KBM-7 (cell line): ENCODE results near the gene HEPHL1.
"Not testable (repeated sequence)": the region's sequence is repeated elsewhere in the genome, so short reads cannot be mapped to it uniquely, and the experiment has no call there.

Source experiments
- DNase-seq: peaks from one replicate; pipeline ENCODE4 v3.0.0-alpha.2; 2015
- in situ Hi-C: fragments of 300-500 bp; cut with MboI; formaldehyde crosslinking; loops from 2 replicates; pipeline ENCODE4 v1.14.3; 2020; ENCODE audit warnings: low sequenced_read_pairs, low pct_unique_long_range_greater_than_20kb, mixed read lengths

Gene HEPHL1

DNA sequence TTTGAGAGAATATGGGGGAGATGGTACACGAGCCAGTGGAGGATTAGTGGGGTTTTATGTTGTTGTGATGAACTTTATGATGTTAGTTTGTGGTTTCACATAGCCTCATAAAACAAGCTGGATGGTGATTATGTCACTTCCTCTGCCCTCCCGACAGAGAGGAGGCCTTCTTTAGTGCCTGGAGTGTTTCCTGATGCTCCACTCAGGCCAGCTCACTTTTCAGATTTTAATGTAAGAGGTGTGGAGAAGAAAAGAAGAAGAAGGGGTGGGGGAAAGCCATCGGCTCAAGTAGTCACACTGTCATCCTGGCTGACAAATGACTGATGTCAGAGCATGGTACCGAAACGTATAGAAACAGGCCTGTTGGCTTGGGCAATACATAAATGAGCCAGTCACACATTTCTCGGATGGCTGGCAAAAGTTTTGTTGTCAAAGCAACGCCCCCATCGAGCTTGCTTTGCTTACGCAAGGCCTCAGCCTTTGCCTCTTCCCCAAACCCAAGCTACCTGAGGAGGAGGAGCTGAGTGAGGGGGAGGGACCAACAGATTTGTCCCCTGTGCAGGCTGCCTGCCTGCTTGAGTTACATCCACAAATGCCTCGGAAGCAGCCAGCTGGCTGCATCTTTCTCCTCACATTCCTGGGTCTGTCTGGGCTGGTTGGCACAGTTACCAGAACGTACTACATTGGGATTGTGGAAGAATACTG is at the start of gene HEPHL1:
Gene HEPHL1 (plus strand): TSS at position 578 of the 705 bp plus-strand sequence. CDS start 15 bp downstream, at position 593.
- in situ Hi-C loops, result no loop called here
- peak; percentile 5 for DNase-seq

GRCh38 chr11:93972790-93973189 is 48.4 kb upstream of the HEPHL1 start:
- DNase-seq, result no peak
- in situ Hi-C loops, result no loop called here

GRCh38 chr11:93973322-93974051 is 47.7 kb upstream of the HEPHL1 start:
- DNase-seq, in situ Hi-C loops: not testable (repeated sequence)

- in situ Hi-C loops, result no loop called here
- DNase-seq, result no peak
These were observed 46.4 kb upstream of the HEPHL1 start for GRCh38 chr11:93974759-93975158.

GRCh38 chr11:93976577-93977254 is 44.4 kb upstream of the HEPHL1 start:
- DNase-seq, in situ Hi-C loops: not testable (repeated sequence)

DNA sequence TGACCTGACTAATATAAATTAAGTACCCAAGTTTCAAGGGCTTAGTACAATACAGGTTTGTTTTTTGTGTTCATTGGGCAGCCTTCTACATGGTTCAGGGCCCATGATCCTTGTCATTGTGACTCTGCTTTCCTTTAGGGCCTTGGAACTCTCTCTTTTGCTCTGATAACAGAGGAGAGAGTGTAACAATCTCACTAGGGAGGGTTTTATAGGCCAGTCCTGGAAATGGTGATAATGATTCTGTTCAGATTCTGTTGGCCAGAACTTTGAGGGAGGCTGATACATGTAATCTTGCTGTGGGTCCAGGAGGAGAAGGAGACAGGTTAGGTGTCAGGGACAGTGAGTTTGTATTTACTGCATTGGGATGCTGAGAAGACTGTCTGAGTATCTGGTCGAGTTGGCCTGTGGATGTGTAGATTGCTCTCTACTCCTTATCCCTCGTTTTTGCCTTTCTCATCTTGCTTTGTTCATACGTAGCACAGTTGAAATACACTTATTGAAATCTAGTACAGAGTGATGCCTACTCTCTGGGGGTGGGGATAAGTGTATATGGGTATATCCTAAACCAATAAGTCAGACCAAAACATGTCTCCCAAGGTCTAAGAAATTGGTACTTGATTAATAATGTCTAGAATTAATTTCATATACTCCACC is 37.5 kb upstream of the HEPHL1 start:
- in situ Hi-C loops, result no loop called here

GRCh38 chr11:93984196-93984567 is 37.0 kb upstream of the HEPHL1 start:
- DNase-seq, result no peak
- in situ Hi-C loops, result no loop called here

More for the DNA sequence above, 37.5 kb upstream of the HEPHL1 start:
- no peak for DNase-seq

DNA sequence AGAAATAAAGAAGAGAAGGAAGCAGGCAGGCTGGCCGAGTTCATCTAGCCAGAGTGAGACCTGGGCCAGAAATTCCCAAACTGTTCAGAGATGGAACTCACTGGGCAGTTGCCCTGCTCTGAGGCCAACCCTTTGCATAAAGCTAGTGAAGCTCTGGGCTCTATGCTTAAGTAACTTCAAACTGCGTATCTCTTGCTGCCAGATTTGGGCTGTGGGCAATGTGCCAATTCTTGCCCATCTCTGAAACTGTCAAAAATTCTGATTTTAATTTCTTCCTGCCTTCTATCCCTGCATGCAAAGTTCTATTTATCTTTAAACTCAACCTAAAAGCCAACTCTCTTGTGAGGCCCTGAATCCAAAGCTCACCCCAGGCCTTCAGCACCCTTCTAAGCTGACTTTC is 36.2 kb upstream of the HEPHL1 start:
- no peak for DNase-seq
- in situ Hi-C loops, result no loop called here

DNA sequence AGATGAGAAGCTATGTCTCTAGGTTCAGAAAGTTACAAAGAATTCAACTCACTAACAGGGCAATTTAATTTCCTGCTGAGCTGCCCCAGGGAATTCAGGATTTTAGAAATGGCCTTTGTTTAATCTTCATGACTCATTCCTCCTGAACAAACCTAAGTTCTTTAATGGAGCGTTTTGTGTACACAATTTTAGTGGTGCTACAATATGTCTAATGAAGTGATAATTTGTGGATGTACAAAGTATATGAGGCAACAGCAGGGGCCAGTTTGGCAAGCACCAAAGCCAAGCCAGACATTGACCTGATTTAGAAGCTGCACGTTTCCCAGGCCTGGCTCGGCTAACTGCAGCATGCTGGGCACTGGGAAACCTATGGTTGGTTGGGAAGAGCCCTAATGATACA is 34.4 kb upstream of the HEPHL1 start:
- DNase-seq, result no peak
- in situ Hi-C loops, result no loop called here

DNA sequence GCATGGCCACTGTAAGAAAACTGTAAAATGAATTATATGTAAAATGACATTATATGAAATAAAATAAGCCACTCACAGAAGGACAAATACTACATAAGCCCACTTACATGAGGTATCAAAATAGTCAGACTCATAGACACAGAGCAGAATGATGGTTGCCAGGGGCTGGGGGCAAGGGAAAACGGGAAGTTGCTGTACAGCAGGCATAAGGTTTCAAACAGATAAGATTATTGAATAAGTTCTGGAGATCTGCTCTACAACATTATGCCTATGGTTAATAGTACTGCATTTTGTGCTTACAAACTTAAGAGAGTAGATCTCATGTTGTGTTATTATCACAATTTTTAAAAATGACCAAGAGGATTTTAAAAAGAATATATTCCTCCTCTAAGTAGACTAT is 32.7 kb upstream of the HEPHL1 start:
- no peak for DNase-seq
- in situ Hi-C loops, result no loop called here

DNA sequence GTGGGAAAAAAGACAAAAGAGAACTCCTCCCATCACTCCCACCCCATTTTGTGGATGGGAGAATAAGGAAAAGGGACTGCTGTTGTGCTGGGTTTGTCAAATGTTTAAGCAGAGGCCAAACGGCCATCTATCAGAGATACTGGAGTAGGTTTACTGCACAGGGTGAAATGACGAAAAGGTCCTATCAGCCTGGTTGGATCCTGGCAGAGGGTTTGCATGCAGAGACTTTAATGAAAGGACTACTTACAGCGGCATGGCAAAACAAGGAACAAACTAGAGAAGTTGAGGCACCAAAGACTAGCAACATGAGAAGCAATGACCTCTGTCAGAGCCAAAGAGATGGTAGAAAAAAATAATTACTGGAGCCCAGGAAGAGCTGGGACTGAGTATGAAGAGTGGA is 32.2 kb upstream of the HEPHL1 start:
- in situ Hi-C loops, result no loop called here
- no peak for DNase-seq

GRCh38 chr11:93993747-93994146 is 27.4 kb upstream of the HEPHL1 start:
- no peak for DNase-seq
- in situ Hi-C loops, result no loop called here

DNA sequence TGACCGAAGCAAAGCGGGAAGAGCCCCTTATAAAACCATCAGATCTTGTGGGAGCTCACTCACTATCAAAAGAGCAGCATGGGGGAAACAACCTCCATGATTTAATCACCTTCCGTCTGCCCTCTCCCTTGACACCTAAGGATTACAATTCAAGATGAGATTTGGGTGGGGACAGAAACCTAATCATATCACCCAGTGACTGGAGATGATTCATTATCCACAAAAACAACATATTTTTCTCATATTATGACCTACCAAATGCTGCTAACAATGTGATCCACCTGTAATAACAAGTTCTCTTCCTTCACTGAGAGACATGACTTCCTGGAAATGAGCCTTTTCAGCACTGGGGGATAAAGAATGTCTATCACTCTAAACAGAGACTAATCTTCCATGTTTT is 23.4 kb upstream of the HEPHL1 start:
- in situ Hi-C loops, result no loop called here
- no peak for DNase-seq

DNA sequence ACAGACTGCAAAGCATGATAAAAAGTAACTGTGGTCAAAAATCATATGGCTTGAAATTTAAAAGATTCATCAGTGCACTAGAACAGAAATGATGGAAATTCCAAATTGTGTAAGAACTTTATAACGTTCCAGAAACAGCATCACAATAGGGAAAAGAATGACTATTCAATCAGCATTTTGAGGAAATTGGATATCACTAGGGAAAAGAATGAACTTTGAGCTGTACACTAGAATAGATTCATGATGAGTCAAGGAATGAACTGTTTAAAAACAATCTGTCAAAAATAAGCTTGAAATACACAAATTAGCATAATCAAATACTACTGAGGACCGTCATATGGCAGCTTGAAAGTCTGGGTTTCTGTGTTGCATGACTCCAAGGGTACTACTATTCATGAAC is 20.5 kb upstream of the HEPHL1 start:
- DNase-seq, result no peak
- in situ Hi-C loops, result no loop called here

GRCh38 chr11:94002226-94002625 is 18.9 kb upstream of the HEPHL1 start:
- no peak for DNase-seq
- in situ Hi-C loops, result no loop called here

DNA sequence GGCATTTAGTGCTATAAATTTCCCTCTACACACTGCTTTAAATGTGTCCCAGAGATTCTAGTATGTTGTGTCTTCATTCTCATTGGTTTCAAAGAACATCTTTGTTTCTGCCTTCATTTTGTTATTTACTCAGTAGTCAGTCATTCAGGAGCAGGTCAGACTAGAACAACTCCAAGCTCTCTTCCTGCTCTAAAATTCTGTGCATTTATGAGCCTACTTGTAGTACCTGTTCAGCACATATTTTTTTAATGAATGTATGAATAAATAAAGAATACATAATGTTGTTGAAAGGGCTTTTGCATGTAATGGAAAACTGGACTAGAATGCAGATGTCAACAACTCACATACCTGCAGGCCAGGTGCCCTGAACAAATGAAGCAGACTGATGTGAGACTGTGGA is 13.7 kb upstream of the HEPHL1 start:
- DNase-seq, result no peak
- in situ Hi-C loops, result no loop called here

- in situ Hi-C loops, result no loop called here
- DNase-seq, result no peak
These were observed 13.2 kb upstream of the HEPHL1 start for GRCh38 chr11:94007906-94008305.

DNA sequence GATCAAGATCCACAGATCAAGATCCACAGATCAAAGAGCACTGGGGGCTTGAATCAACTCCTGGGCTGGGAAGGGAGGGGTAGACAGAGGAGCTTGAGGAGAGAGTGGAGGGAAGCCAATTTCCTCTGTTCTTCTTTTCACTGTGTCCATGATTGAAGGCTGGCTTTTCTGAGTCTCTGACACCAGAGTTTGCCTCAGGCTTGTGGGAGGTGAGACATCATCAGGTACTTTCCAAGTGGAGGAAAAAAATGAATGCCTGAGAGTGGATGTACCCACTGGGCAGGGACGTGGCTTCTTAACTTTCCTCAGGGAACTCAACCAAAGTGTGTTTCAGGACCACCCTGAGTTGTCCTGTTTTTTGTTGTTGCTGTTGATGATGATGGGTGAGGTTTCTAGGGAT is 11.0 kb upstream of the HEPHL1 start:
- DNase-seq, result no peak
- in situ Hi-C loops, result no loop called here

- in situ Hi-C loops, result no loop called here
- no peak for DNase-seq
These were observed 9.7 kb upstream of the HEPHL1 start for GRCh38 chr11:94011478-94011877.

GRCh38 chr11:94017446-94017845 is 3.7 kb upstream of the HEPHL1 start:
- no peak for DNase-seq
- in situ Hi-C loops, result no loop called here
